Calu3 (cell line): ENCODE data around the gene COPE. TPM values are rescaled to one million over a fixed set of nuclear protein-coding genes. Genes with fewer than 3 reads are reported as not detected.
A peak's percentile ranks its signal among the peaks of the same experiment; 100 is the strongest.

Experiments used
- BruUV-seq: library from RNA; stranded (reverse); fragments of 400-500 nt; replicated peaks from 2 replicates; lab custom pipeline; 2021; lab: Mats Ljungman, UMichigan
- CTCF ChIA-PET: fragments of 300-600 bp; sonication (Branson Sonifier 250); formaldehyde crosslinking; loops from one replicate; lab custom pipeline; 2022; ENCODE audit warnings: antibody characterized with exemption; lab: Charles Lee
- DNase-seq: peaks from one replicate; pipeline ENCODE4 v3.0.0; 2022
- H3K27ac Mint-ChIP-seq: one replicate; pipeline ENCODE4 v1.8.0; 2022; ENCODE audit warnings: mixed read lengths; ENCODE audit not compliant: unreplicated experiment
- H3K27me3 Mint-ChIP-seq: one replicate; pipeline ENCODE4 v1.8.0; 2022; ENCODE audit warnings: mixed read lengths; ENCODE audit not compliant: unreplicated experiment
- H3K36me3 Mint-ChIP-seq: one replicate; pipeline ENCODE4 v1.8.0; 2022; ENCODE audit warnings: mild to moderate bottlenecking, moderate library complexity, mixed read lengths; ENCODE audit not compliant: insufficient read depth, unreplicated experiment
- H3K4me1 Mint-ChIP-seq: one replicate; pipeline ENCODE4 v1.8.0; 2022; ENCODE audit warnings: mild to moderate bottlenecking, low read depth, mixed read lengths; ENCODE audit not compliant: unreplicated experiment
- H3K4me3 Mint-ChIP-seq: one replicate; pipeline ENCODE4 v1.8.0; 2022; ENCODE audit warnings: mild to moderate bottlenecking, low read depth, moderate library complexity, mixed read lengths; ENCODE audit not compliant: unreplicated experiment
- H3K9me3 Mint-ChIP-seq: one replicate; pipeline ENCODE4 v1.8.0; 2022; ENCODE audit warnings: low read depth, mixed read lengths; ENCODE audit not compliant: unreplicated experiment
- intact Hi-C: fragments of 100-400 bp; cut with micrococcal nuclease; formaldehyde crosslinking; loops from one replicate; pipeline ENCODE4 v1.10.0; 2022; ENCODE audit not compliant: unreplicated experiment
- total RNA-seq: library from RNA; stranded (reverse); gene quantifications from 2 replicates; pipeline ENCODE4 v1.2.3, GENCODE V29; 2022
- TF ChIP-seq, protein P1 (sequence below): fragments of 200-600 bp; IDR thresholded peaks from one replicate; pipeline ENCODE4 v1.8.0; 2022; ENCODE audit warnings: antibody characterized with exemption; ENCODE audit not compliant: unreplicated experiment

Gene COPE
- total RNA-seq, 1 experiment from 2014 or later, result 143 TPM

DNA sequence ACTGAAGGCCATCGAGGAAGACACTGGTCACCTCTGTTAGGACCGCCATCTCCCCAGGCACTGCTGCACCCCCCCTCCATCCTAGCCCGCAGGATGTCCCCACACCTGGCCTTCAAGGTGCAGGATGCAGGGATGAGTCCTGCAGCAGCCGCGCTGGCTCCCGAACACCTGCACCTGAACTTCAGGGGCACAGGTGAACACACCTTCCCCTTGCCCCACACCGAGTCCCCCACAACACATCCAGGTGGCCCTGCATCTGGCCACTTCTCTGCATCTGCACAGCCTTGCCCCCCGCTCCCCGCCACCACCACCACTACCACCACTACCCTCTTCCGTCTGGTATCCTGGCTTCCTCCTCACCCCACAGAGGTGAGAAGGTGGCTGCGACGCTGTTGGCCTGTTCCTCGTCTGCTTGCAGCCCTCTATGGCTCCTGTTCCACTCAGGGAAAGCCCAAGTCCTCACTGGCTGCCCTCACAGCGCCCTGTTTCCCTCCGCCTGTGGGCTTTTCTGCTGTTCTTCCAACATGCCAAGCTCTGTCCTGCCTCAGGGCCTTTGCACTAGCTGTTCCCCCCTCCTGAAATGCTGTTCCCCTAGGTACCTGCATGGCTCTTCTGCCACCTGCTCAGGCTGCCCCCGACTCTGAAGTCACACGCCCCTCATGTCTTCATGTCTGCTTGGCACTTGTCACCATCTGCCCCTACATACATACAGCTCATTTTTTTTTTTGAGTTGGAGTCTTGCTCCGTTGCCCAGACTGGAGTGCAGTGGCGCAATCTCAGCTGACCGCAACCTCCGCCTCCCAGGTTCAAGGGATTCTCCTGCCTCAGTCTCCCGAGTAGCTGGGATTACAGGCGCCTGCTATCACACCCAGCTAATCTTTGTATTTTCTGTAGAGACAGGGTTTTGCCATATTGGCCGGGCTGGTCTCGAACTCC lies 21.8 kb downstream of the COPE start:
- no peak for DNase-seq
- intact Hi-C loops, result loop anchor here (5.0 kb wide), 1 partner anchor 90 kb away; no protein-coding TSS in a partner anchor
- H3K27me3 Mint-ChIP-seq, result no peaks in the 10 kb centered on the region
- peaks cover 12% of the 10 kb centered on the region for H3K36me3 Mint-ChIP-seq
- no peak overlapping the region for H3K27ac Mint-ChIP-seq
- CTCF ChIA-PET, result no interaction called here
- TF ChIP-seq, protein P1, sequence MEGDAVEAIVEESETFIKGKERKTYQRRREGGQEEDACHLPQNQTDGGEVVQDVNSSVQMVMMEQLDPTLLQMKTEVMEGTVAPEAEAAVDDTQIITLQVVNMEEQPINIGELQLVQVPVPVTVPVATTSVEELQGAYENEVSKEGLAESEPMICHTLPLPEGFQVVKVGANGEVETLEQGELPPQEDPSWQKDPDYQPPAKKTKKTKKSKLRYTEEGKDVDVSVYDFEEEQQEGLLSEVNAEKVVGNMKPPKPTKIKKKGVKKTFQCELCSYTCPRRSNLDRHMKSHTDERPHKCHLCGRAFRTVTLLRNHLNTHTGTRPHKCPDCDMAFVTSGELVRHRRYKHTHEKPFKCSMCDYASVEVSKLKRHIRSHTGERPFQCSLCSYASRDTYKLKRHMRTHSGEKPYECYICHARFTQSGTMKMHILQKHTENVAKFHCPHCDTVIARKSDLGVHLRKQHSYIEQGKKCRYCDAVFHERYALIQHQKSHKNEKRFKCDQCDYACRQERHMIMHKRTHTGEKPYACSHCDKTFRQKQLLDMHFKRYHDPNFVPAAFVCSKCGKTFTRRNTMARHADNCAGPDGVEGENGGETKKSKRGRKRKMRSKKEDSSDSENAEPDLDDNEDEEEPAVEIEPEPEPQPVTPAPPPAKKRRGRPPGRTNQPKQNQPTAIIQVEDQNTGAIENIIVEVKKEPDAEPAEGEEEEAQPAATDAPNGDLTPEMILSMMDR, result no peak
- H3K9me3 Mint-ChIP-seq, result no peaks in the 10 kb centered on the region
- no TSS peak for BruUV-seq
- no peaks in the 10 kb centered on the region for H3K4me1 Mint-ChIP-seq
- H3K4me3 Mint-ChIP-seq, result no peak overlapping the region

DNA sequence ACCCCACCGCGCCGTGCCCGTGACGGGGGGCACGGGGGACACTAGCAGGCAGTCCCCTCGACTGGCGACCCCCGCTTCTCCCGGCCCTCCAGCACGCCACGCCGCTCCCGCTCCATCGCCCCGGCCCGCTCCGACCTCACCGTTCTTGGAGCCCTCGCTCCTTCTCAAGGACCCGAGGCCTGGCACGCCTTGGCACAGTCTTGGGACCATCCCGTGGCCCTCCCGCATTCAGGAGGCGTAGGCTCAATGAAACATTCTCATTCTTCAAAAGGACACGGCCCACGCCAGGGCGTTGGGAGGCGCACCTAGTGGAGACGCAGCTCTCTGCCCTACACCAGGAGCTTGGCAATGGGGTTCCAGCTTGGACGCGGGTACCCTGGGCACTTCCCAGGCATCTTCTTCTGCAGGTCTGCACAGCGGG lies 22.8 kb downstream of the COPE start:
- no TSS peak for BruUV-seq
- intact Hi-C loops, result loop anchor here (5.0 kb wide), 1 partner anchor 91 kb away; no protein-coding TSS in a partner anchor
- TF ChIP-seq, protein P1, result no peak
- no peaks in the 10 kb centered on the region for H3K27me3 Mint-ChIP-seq
- H3K9me3 Mint-ChIP-seq, result no peaks in the 10 kb centered on the region
- peaks cover 12% of the 10 kb centered on the region for H3K36me3 Mint-ChIP-seq
- H3K4me3 Mint-ChIP-seq, result peak overlapping the region; percentile 62
- CTCF ChIA-PET, result interaction anchor here (1.2 kb wide), 1 partner anchor 91 kb away, joined by 3 read pairs; no protein-coding TSS in a partner anchor
- no peaks in the 10 kb centered on the region for H3K4me1 Mint-ChIP-seq
- no peak overlapping the region for H3K27ac Mint-ChIP-seq
- no peak for DNase-seq

- H3K27ac Mint-ChIP-seq, result no peak within 1 kb of the TSS
- TF ChIP-seq, protein P1, result no peak
- CTCF ChIA-PET, result interaction anchor here (1.1 to 1.2 kb wide), 2 partner anchors 20 to 91 kb away, joined by 3 read pairs; no protein-coding TSS in a partner anchor
- no peaks in the 10 kb centered on the region for H3K4me1 Mint-ChIP-seq
- BruUV-seq, result no TSS peak
- no peaks in the 10 kb centered on the region for H3K27me3 Mint-ChIP-seq
- H3K9me3 Mint-ChIP-seq, result no peaks in the 10 kb centered on the region
- peaks cover 12% of the 10 kb centered on the region for H3K36me3 Mint-ChIP-seq
- peak within 1 kb of the TSS; percentile 63 for H3K4me3 Mint-ChIP-seq
- intact Hi-C loops, result loop anchor here (5.0 kb wide), 1 partner anchor 91 kb away; no protein-coding TSS in a partner anchor
- DNase-seq, result no peak
These were observed 23.3 kb downstream of the COPE start, which contains the start of gene CERS1 for GRCh38 chr19:18895824-18896341. Gene CERS1 (minus strand): TSS chr19:18896158. CDS start chr19:18896072, 86 bp downstream.

GRCh38 chr19:18895038-18895823 lies 24.0 kb downstream of the COPE start:
- DNase-seq, result peak; percentile 72

More at GRCh38 chr19:18895038-18895823, 24.0 kb downstream of the COPE start:
- intact Hi-C loops, result loop anchor here (5.0 kb wide), 1 partner anchor 92 kb away; no protein-coding TSS in a partner anchor
- no peaks in the 10 kb centered on the region for H3K9me3 Mint-ChIP-seq
- peaks cover 12% of the 10 kb centered on the region for H3K36me3 Mint-ChIP-seq
- TF ChIP-seq, protein P1, result peak; percentile 42
- H3K27me3 Mint-ChIP-seq, result no peaks in the 10 kb centered on the region
- no TSS peak for BruUV-seq
- no peak overlapping the region for H3K27ac Mint-ChIP-seq
- CTCF ChIA-PET, result interaction anchor here (1.1 to 1.2 kb wide), 3 partner anchors 20 to 92 kb away, joined by 3 to 4 read pairs (median 3); no protein-coding TSS in a partner anchor
- no peaks in the 10 kb centered on the region for H3K4me1 Mint-ChIP-seq
- peak overlapping the region; percentile 63 for H3K4me3 Mint-ChIP-seq
